Measurements from ENCODE around the gene MYMK.

GRCh38 chr9:133510926-133511505 is 13.7 kb downstream of the MYMK start:
- TF ChIP-seq CTCF (IDR thresholded peaks at IDR 0.05; ENCODE audit: low read depth, low read length): no peak
- TF ChIP-seq EZH2phosphoT487 (IDR thresholded peaks at IDR 0.05; ENCODE audit: low read depth): no peak
